ENCODE results near the gene OTOP2.
"Not testable (repeated sequence)": the region's sequence is repeated elsewhere in the genome, so short reads cannot be mapped to it uniquely, and the experiment has no call there.

Gene OTOP2

DNA sequence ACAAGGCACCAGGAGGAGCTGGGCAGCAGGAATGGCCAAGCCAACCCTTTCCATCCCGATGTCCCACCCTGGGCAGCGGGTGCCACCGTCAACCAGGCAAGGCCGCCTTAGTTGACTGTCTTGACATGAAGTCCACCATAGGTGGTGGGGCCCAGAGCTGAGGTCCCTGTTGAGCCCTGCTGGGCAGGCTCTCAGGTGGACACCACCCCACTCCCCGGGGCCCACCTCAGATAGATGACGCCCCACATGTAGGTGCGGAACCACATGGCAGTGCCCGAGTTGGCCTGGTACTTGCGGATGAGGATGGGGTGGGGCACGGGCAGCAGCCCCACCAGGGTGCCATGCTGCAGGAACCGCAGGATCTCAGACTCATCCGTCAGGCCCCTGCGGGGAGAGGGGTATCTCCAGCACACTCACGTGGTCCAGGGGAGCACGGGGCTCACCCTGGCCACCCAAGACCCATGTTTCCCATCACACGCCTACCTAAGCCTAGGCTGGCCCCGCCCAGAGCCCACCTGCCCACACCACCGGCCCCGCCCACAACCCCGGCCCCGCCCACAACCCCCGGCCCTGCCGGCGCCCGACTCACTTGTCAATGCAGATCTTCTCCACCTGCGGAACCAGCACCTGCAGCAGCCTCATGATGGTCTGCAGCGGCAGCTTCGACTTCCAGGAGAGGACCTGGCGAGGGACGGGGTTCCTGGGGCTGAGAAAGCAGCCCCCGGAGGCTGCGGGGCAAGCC, 27.8 kb downstream of the OTOP2 start:
- no peak for DNase-seq (ENCODE audit: low read depth in 2 of 2)

DNA sequence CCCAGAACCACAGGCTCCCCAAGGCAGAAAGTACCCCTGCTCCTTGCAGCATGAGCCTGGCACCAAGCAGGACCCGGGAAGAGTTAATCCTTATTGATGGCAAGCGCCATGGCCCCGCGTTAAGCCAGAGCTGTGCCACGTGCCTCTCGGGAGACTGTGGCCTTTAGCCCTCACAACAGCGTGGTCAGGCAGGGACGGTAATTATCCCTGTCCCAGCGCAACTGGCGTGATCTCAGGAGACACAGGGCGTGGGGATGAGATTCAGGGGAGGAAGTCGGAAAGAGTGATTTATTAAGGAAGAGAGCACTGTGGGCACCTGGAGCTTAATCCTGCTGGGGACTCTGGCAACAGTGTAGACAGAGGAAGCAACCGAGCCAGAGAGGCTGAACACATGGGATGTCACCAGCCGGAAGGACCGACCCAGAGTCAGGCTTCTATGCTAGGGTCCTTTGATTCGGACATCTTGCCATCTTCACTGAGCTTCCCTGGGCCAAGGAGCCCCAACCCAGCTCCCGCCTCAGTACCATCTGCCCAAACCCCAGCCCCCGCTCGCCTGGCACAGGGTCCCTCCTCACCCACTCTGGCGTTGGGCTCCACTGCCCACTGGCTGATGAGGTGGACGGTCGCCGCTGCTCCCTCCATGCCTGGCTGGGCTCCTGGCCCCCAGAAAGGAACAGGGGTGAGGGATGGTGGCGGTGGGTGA, 28.5 kb downstream of the OTOP2 start:
- no peak for DNase-seq (ENCODE audit: low read depth in 2 of 2)

- no peak for DNase-seq (ENCODE audit: low read depth in 2 of 2)
Observed at GRCh38 chr17:74953134-74953687, 29.1 kb downstream of the OTOP2 start.

GRCh38 chr17:74954115-74954514, 30.0 kb downstream of the OTOP2 start:
- no peak for DNase-seq (ENCODE audit: low read depth in 2 of 2)

GRCh38 chr17:74954665-74955421, 30.8 kb downstream of the OTOP2 start:
- no peak for DNase-seq (ENCODE audit: low read depth in 2 of 2)

- no peak for DNase-seq (ENCODE audit: low read depth in 2 of 2)
Observed at GRCh38 chr17:74956093-74956492, 32.0 kb downstream of the OTOP2 start.

DNA sequence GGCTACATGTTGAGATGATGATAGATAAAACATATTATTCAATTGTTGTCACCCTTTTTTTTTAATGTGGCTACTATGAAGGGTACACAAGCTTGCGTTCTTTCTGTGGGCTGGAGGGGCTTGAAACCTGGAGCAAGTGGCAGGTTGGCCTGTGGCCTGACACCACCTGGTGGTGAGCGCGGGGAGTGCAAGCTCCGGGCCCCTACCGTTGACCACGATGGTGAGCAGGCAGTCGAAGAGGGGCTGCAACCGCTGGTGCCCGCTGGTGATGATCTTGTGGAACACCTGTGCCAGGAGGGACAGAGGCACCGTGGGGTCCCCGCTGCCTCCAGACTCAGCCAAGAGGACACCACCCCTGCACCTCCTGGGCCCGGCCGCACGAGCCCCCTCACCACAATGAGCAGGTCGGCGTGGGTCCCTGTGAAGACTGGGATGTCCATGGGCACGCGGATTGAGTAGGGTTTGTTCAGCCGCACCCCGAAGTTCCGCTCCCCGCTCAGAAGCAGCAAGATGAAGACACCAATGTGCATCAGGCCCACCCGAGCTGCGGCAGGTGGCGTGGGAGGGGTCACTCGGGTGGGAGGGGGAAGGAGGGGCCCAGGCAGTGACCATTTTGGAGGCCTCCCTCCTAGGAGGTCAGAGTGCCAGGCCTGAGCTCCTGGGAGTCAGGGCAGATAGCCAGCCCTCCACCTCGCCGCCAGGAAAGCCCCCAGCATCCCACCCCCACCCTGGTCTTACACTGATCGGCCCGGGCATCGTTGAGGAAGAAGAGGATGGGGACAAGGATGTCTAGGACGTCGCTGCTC, 34.1 kb downstream of the OTOP2 start:
- peak; percentile 75 to 80 for DNase-seq (ENCODE audit: low read depth in 2 of 2)

- no peak for DNase-seq (ENCODE audit: low read depth in 2 of 2)
Observed at GRCh38 chr17:74959826-74960515, 35.9 kb downstream of the OTOP2 start.

DNA sequence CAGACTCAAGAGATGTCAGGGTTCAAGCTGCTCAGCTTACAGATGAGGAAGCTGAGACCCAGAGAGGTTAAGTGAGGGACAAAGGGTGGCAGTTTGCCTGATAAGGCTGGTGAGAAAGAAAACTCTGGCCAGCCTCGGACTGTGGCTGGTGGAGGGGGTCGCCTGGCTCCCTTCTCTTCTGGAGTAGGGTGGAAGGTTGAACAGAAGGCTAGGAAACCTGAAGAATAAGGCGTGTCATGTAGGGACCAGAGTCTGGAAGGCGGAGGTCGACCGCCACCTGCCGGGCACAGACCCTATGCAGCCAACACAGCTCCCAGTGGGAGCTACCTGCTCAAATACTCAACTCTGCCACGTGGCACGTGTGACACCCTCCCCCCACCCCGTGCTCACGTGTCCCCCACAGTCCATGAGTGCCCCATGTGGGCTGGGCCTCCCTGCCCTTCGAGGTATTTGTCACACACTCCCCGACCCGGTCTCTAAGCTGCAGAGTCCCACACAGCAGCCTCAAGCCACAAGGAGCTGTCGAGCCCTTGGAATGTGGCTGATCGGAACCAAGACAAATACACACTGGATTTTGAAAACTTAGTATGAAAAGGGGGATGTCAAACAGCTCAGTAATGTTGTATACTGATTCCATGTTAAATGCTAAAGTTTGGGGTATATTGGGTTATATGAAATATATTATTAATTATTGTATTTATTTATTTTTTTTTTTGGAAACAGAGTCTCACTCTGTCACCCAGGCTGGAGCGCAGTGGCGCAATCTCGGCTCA, 36.7 kb downstream of the OTOP2 start:
- peak in 1 of 2 donors; percentile 52 for DNase-seq (ENCODE audit: low read depth in 2 of 2)

DNA sequence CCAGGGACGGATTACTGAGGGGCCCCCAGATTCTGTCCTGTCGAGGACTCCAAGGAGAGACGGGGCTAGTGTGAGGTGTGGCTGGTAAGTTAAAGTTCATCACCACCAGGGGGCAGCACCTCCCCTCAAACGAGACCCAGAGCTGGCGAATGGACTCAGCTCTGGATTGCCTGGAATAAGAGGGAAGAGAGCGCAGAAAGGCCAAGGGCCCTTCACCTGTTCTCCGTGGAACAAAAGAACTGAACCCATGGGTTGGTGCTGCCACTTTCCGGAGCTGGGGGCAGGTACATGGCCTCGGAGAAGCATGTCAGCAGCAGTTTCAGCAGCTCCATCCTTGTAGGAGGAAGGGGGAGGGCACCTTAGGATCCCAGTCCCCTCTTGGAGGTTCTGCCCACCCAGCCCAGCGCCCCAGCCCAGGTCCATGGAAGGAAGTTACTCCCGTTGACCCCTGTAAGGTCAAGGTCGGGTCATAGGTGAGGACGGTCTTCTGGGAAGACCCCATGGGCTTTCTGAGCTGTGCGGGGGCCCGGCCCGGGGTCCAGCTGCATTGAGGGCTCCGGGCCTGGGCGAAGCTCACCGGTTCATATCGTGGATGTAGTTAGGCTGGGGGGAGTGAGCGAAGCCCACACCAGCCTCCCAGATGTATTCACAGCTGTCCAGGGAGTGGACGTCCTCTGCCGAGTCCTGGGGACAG, 37.7 kb downstream of the OTOP2 start:
- peak; percentile 82 to 89 for DNase-seq (ENCODE audit: low read depth in 2 of 2)

DNA sequence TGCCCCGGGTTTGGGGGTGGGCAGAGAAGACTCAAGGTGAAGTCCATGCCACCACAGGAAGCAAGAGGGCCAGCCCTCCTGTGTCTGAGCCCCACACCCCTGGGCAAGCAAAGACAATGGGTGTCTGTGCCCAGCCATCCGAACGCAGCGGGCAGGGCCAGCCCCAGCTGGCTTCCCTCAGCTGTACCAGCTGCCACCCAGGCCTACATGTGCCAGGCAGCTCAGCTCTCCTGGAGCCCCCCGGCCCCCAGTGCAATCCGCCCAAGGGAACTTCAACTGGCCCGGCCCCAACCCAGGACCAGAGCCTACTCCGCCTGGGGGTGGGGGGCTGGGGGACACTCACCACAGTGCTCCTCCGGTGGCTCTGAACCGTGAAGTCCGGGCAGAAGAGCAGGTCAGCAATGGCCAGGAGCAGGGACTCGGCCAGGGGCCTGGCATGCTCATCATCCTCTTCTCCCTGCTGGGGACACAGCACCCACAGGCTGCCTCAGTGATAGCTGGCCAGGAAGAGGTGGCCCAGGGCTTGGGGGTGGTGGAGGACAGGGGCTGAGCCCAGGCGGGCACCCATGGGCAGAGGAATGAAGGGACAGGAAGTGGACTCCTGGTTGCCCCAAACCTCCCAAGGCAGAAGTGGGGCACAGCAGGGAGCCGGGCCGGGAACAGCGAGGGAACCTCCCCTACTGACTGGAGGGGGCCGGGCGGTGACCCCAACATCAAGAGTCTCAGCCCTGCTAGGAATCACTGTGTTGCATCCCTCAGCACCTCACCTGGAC, 38.7 kb downstream of the OTOP2 start:
- no peak for DNase-seq (ENCODE audit: low read depth in 2 of 2)

GRCh38 chr17:74963656-74964055, 39.6 kb downstream of the OTOP2 start:
- no peak for DNase-seq (ENCODE audit: low read depth in 2 of 2)

DNA sequence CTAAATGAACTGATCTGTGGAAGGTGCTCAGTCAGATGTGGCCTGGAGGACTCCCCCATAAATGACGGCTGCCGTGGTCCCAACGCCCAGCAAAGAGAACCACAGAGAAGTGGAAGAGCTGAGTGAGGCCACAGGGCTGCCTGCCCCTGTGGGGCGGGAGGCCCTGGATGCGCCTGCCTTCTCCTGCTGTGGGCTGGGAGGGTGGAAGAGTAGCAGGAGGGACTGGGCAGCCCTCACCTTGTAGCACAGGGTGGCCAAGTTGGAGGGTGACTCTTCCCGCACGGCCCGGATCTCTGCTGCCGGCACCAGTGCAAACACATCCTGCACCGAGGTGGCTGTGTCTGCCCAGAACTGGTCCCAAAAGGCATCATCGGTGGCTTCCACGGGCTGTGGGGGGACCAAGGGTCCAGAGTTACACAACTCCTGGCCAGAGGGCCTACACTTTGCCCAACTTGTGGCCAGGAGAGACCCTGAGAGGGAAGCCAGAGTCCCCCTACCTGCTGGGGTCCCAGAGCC, 40.2 kb downstream of the OTOP2 start:
- no peak for DNase-seq (ENCODE audit: low read depth in 2 of 2)

- no peak for DNase-seq (ENCODE audit: low read depth in 2 of 2)
Observed at GRCh38 chr17:74964988-74965622, 41.0 kb downstream of the OTOP2 start.

DNA sequence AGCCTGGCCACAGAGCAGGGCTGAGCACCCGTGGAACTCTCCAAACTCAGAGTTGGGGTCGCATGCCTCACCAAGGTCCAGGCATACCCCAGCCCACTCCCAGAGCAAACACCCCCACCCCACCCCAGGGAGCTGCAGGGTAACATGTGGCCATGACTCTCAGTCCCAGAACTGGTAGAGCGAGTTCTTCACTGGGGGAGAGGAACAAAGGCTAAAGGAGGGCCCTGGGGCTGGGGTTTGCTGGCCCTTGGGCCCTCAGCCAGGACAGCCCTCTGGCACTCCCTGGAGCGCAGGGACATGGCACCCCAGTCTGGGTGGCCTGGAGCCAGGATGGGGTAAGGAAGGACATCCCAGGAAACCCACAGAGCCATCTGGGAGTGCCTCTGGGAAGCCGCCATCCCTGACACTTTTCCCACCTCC, 44.3 kb downstream of the OTOP2 start:
- DNase-seq (ENCODE audit: low read depth in 2 of 2), result no peak

GRCh38 chr17:74969501-74969900, 45.4 kb downstream of the OTOP2 start:
- DNase-seq (ENCODE audit: low read depth in 2 of 2), result not testable (repeated sequence)

GRCh38 chr17:74970395-74970794, 46.3 kb downstream of the OTOP2 start:
- DNase-seq (ENCODE audit: low read depth in 2 of 2), result no peak
